Breast epithelium (tissue), 3 donors: Measurements from ENCODE around the gene NIN.

Experiments
- CTCF ChIP-seq, 3 donors: fragments of 450-650 bp; IDR thresholded peaks; one replicate each; pipeline ENCODE4 v1.5.1; 2016 to 2017; ENCODE audit warnings: antibody characterized with exemption in 3 of 3, mild to moderate bottlenecking in 3 of 3, moderate library complexity in 3 of 3
- POLR2AphosphoS5 ChIP-seq, 3 donors: sonication (generic); formaldehyde crosslinking; IDR thresholded peaks; one replicate each; pipeline ENCODE4 v1.6.1; 2017; ENCODE audit warnings: antibody characterized with exemption in 3 of 3

GRCh38 chr14:50832935-50833630 lies 2.1 kb upstream of the NIN start:
- TF ChIP-seq CTCF (IDR thresholded peaks at IDR 0.05) (no peak), POLR2AphosphoS5 (IDR thresholded peaks at IDR 0.05) (no peak)
